ENCODE data around the gene DACH1.

The DACH1 gene

GRCh38 chr13:71503781-71504180 is 363.2 kb downstream of the DACH1 start:
- Histone ChIP-seq H3K4me1 (ENCODE audit: control insufficient read depth in 1 of 2, insufficient read depth in 2 of 2, low read length in 2 of 2) (no peaks in the 10 kb centered on the region), H3K9me3 (ENCODE audit: control insufficient read depth in 1 of 2, low read length in 2 of 2) (no peaks in the 10 kb centered on the region), H3K4me3 (ENCODE audit: low read depth in 1 of 2, low read length in 2 of 2) (no peak overlapping the region), H3K27me3 (ENCODE audit: low read depth, low read length) (no peaks in the 10 kb centered on the region), H3K27ac (ENCODE audit: low read length) (no peak overlapping the region), H3K36me3 (ENCODE audit: control insufficient read depth in 1 of 2, insufficient read depth in 2 of 2, low read length in 2 of 2) (no peaks in the 10 kb centered on the region)

- Histone ChIP-seq H3K36me3 (ENCODE audit: control insufficient read depth in 1 of 2, insufficient read depth in 2 of 2, low read length in 2 of 2) (no peaks in the 10 kb centered on the region), H3K9me3 (ENCODE audit: control insufficient read depth in 1 of 2, low read length in 2 of 2) (no peaks in the 10 kb centered on the region), H3K27ac (ENCODE audit: low read length) (no peak overlapping the region), H3K4me3 (ENCODE audit: low read depth in 1 of 2, low read length in 2 of 2) (no peak overlapping the region), H3K4me1 (ENCODE audit: control insufficient read depth in 1 of 2, insufficient read depth in 2 of 2, low read length in 2 of 2) (no peaks in the 10 kb centered on the region), H3K27me3 (ENCODE audit: low read depth, low read length) (no peaks in the 10 kb centered on the region)
Observed at GRCh38 chr13:71499944-71500514, 367.0 kb downstream of the DACH1 start.

- Histone ChIP-seq H3K36me3 (ENCODE audit: control insufficient read depth in 1 of 2, insufficient read depth in 2 of 2, low read length in 2 of 2) (no peaks in the 10 kb centered on the region), H3K4me3 (ENCODE audit: low read depth in 1 of 2, low read length in 2 of 2) (no peak overlapping the region), H3K27me3 (ENCODE audit: low read depth, low read length) (no peaks in the 10 kb centered on the region), H3K27ac (ENCODE audit: low read length) (no peak overlapping the region), H3K4me1 (ENCODE audit: control insufficient read depth in 1 of 2, insufficient read depth in 2 of 2, low read length in 2 of 2) (no peaks in the 10 kb centered on the region), H3K9me3 (ENCODE audit: control insufficient read depth in 1 of 2, low read length in 2 of 2) (no peaks in the 10 kb centered on the region)
Observed at GRCh38 chr13:71499235-71499634, 367.8 kb downstream of the DACH1 start.

GRCh38 chr13:71493189-71493588 is 373.8 kb downstream of the DACH1 start:
- Histone ChIP-seq H3K4me3 (ENCODE audit: low read depth in 1 of 2, low read length in 2 of 2) (no peak overlapping the region), H3K9me3 (ENCODE audit: control insufficient read depth in 1 of 2, low read length in 2 of 2) (no peaks in the 10 kb centered on the region), H3K36me3 (ENCODE audit: control insufficient read depth in 1 of 2, insufficient read depth in 2 of 2, low read length in 2 of 2) (no peaks in the 10 kb centered on the region), H3K27me3 (ENCODE audit: low read depth, low read length) (no peaks in the 10 kb centered on the region), H3K4me1 (ENCODE audit: control insufficient read depth in 1 of 2, insufficient read depth in 2 of 2, low read length in 2 of 2) (no peaks in the 10 kb centered on the region), H3K27ac (ENCODE audit: low read length) (no peak overlapping the region)

GRCh38 chr13:71492346-71492871 is 374.6 kb downstream of the DACH1 start:
- Histone ChIP-seq H3K27ac (ENCODE audit: low read length) (no peak overlapping the region), H3K27me3 (ENCODE audit: low read depth, low read length) (no peaks in the 10 kb centered on the region), H3K4me1 (ENCODE audit: control insufficient read depth in 1 of 2, insufficient read depth in 2 of 2, low read length in 2 of 2) (no peaks in the 10 kb centered on the region), H3K9me3 (ENCODE audit: control insufficient read depth in 1 of 2, low read length in 2 of 2) (no peaks in the 10 kb centered on the region), H3K4me3 (ENCODE audit: low read depth in 1 of 2, low read length in 2 of 2) (no peak overlapping the region), H3K36me3 (ENCODE audit: control insufficient read depth in 1 of 2, insufficient read depth in 2 of 2, low read length in 2 of 2) (no peaks in the 10 kb centered on the region)

- Histone ChIP-seq H3K27ac (ENCODE audit: low read length) (no peak overlapping the region), H3K9me3 (ENCODE audit: control insufficient read depth in 1 of 2, low read length in 2 of 2) (no peaks in the 10 kb centered on the region)
Observed at GRCh38 chr13:71491010-71491409, 376.0 kb downstream of the DACH1 start.

GRCh38 chr13:71489041-71489440 is 378.0 kb downstream of the DACH1 start:
- H3K9me3 ChIP-seq (ENCODE audit: control insufficient read depth in 1 of 2, low read length in 2 of 2), result no peaks in the 10 kb centered on the region
- H3K4me1 ChIP-seq (ENCODE audit: control insufficient read depth in 1 of 2, insufficient read depth in 2 of 2, low read length in 2 of 2), result no peaks in the 10 kb centered on the region
- no peaks in the 10 kb centered on the region for H3K27me3 ChIP-seq (ENCODE audit: low read depth, low read length)
- no peaks in the 10 kb centered on the region for H3K36me3 ChIP-seq (ENCODE audit: control insufficient read depth in 1 of 2, insufficient read depth in 2 of 2, low read length in 2 of 2)
- no peak overlapping the region for H3K4me3 ChIP-seq (ENCODE audit: low read depth in 1 of 2, low read length in 2 of 2)
- no peak overlapping the region for H3K27ac ChIP-seq (ENCODE audit: low read length)

More at GRCh38 chr13:71491010-71491409, 376.0 kb downstream of the DACH1 start:
- no peaks in the 10 kb centered on the region for H3K36me3 ChIP-seq (ENCODE audit: control insufficient read depth in 1 of 2, insufficient read depth in 2 of 2, low read length in 2 of 2)
- H3K4me3 ChIP-seq (ENCODE audit: low read depth in 1 of 2, low read length in 2 of 2), result no peak overlapping the region
- H3K4me1 ChIP-seq (ENCODE audit: control insufficient read depth in 1 of 2, insufficient read depth in 2 of 2, low read length in 2 of 2), result no peaks in the 10 kb centered on the region
- no peaks in the 10 kb centered on the region for H3K27me3 ChIP-seq (ENCODE audit: low read depth, low read length)

GRCh38 chr13:71488201-71488600 is 378.8 kb downstream of the DACH1 start:
- Histone ChIP-seq H3K4me3 (ENCODE audit: low read depth in 1 of 2, low read length in 2 of 2) (no peak overlapping the region), H3K27me3 (ENCODE audit: low read depth, low read length) (no peaks in the 10 kb centered on the region), H3K9me3 (ENCODE audit: control insufficient read depth in 1 of 2, low read length in 2 of 2) (no peaks in the 10 kb centered on the region), H3K27ac (ENCODE audit: low read length) (no peak overlapping the region), H3K36me3 (ENCODE audit: control insufficient read depth in 1 of 2, insufficient read depth in 2 of 2, low read length in 2 of 2) (no peaks in the 10 kb centered on the region), H3K4me1 (ENCODE audit: control insufficient read depth in 1 of 2, insufficient read depth in 2 of 2, low read length in 2 of 2) (no peaks in the 10 kb centered on the region)

GRCh38 chr13:71485913-71486312 is 381.1 kb downstream of the DACH1 start:
- no peaks in the 10 kb centered on the region for H3K4me1 ChIP-seq (ENCODE audit: control insufficient read depth in 1 of 2, insufficient read depth in 2 of 2, low read length in 2 of 2)
- no peaks in the 10 kb centered on the region for H3K27me3 ChIP-seq (ENCODE audit: low read depth, low read length)
- no peak overlapping the region for H3K4me3 ChIP-seq (ENCODE audit: low read depth in 1 of 2, low read length in 2 of 2)
- no peaks in the 10 kb centered on the region for H3K9me3 ChIP-seq (ENCODE audit: control insufficient read depth in 1 of 2, low read length in 2 of 2)
- no peaks in the 10 kb centered on the region for H3K36me3 ChIP-seq (ENCODE audit: control insufficient read depth in 1 of 2, insufficient read depth in 2 of 2, low read length in 2 of 2)
- H3K27ac ChIP-seq (ENCODE audit: low read length), result no peak overlapping the region

- Histone ChIP-seq H3K36me3 (ENCODE audit: control insufficient read depth in 1 of 2, insufficient read depth in 2 of 2, low read length in 2 of 2) (no peaks in the 10 kb centered on the region), H3K4me3 (ENCODE audit: low read depth in 1 of 2, low read length in 2 of 2) (no peak overlapping the region), H3K4me1 (ENCODE audit: control insufficient read depth in 1 of 2, insufficient read depth in 2 of 2, low read length in 2 of 2) (no peaks in the 10 kb centered on the region), H3K27ac (ENCODE audit: low read length) (no peak overlapping the region), H3K27me3 (ENCODE audit: low read depth, low read length) (no peaks in the 10 kb centered on the region), H3K9me3 (ENCODE audit: control insufficient read depth in 1 of 2, low read length in 2 of 2) (no peaks in the 10 kb centered on the region)
Observed at GRCh38 chr13:71483733-71484132, 383.3 kb downstream of the DACH1 start.

- Histone ChIP-seq H3K27ac (ENCODE audit: low read length) (no peak overlapping the region), H3K4me1 (ENCODE audit: control insufficient read depth in 1 of 2, insufficient read depth in 2 of 2, low read length in 2 of 2) (no peaks in the 10 kb centered on the region), H3K9me3 (ENCODE audit: control insufficient read depth in 1 of 2, low read length in 2 of 2) (no peaks in the 10 kb centered on the region), H3K36me3 (ENCODE audit: control insufficient read depth in 1 of 2, insufficient read depth in 2 of 2, low read length in 2 of 2) (no peaks in the 10 kb centered on the region), H3K4me3 (ENCODE audit: low read depth in 1 of 2, low read length in 2 of 2) (no peak overlapping the region), H3K27me3 (ENCODE audit: low read depth, low read length) (no peaks in the 10 kb centered on the region)
Observed at GRCh38 chr13:71481501-71481900, 385.5 kb downstream of the DACH1 start.

- no peaks in the 10 kb centered on the region for H3K36me3 ChIP-seq (ENCODE audit: control insufficient read depth in 1 of 2, insufficient read depth in 2 of 2, low read length in 2 of 2)
- no peaks in the 10 kb centered on the region for H3K9me3 ChIP-seq (ENCODE audit: control insufficient read depth in 1 of 2, low read length in 2 of 2)
- no peaks in the 10 kb centered on the region for H3K27me3 ChIP-seq (ENCODE audit: low read depth, low read length)
- no peak overlapping the region for H3K4me3 ChIP-seq (ENCODE audit: low read depth in 1 of 2, low read length in 2 of 2)
- H3K27ac ChIP-seq (ENCODE audit: low read length), result no peak overlapping the region
- no peaks in the 10 kb centered on the region for H3K4me1 ChIP-seq (ENCODE audit: control insufficient read depth in 1 of 2, insufficient read depth in 2 of 2, low read length in 2 of 2)
Observed at GRCh38 chr13:71481046-71481445, 386.0 kb downstream of the DACH1 start.

Data from muscle layer of duodenum (tissue), 2 donors.